ENCODE measurements around the gene ARPC1A.
"Not testable (repeated sequence)": the region's sequence is repeated elsewhere in the genome, so short reads cannot be mapped to it uniquely, and the experiment has no call there.

ARPC1A gene

DNA sequence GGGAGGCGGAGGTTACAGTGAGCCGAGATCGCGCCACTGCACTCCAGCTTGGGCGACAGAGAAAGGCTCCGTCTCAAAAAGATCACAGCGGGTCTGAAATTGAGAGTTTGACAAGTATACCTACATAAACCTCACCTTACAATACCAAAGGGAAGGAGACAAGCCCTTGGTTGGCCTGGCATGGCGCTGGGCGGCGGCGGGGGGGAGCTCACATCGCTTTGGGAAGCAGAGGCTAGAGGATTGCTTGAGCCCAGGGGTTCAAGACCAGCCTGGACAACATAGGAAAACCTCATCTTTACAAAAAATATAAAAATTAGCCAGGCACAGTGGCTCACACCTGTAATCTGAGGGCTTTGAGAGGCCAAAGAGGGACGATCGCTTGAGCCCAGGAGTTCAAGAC lies 1.1 kb upstream of the ARPC1A start:
- DNase-seq = no peak

DNA sequence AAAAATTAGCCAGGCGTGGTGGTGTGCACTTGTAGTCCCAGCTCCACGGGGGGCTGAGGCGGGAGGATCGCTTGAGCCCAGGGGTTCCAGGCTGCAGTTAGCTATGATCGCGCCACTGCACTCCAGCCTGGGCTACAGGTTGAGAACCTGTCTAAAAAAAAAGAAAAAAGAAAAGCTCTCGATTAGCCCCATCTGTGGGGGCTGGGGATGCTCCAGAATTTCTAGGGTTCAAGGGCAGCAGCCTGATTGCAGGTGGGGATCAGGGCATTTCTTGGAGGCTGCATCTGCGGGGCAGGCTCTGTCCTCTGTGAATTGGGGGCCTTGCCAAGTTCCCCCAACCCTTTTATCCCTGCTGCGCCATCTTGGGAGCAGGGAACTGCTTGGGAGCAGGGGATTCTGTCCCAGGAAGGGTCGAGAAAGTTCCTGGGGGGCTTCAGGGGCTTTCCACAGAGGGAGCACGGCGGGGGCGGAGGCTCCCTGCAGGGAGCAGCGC lies 651 bp upstream of the ARPC1A start:
- no peak for DNase-seq

GRCh38 chr7:99326408-99326782 lies 697 bp downstream of the ARPC1A start:
- no peak for DNase-seq

DNA sequence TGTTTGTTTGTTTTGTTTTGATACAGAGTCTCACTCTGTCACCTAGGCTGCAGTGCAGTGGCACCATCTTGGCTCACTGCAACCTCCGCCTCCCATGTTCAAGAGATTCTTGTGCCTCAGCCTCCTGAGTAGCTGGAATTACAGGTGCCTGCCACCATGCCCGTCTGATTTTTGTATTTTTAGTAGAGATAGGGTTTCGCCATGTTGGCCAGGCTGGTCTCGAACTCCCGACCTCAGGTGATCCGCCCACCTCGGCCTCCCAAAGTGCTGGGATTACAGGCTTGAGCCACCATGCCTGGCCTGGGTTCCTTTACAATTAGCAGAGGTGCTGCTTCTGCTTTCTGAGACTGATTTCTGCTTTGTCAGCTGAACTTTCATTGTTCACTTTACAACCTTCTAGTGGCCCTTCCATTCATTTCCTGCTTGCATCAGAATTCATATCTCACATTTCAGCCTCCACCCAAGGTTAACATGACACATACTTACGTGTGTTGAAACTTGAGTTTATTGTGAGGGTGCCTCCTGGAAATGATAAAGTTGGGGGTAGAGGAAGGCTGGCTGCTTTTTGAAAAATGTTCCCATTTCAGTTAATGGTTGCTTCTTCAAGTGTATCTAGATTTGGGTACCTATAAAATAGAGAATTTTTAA lies 4.7 kb downstream of the ARPC1A start:
- DNase-seq = not testable (repeated sequence)

GRCh38 chr7:99331002-99331401 lies 5.3 kb downstream of the ARPC1A start:
- no peak for DNase-seq

GRCh38 chr7:99339595-99339994 lies 13.9 kb downstream of the ARPC1A start:
- DNase-seq = no peak

GRCh38 chr7:99340659-99341058 lies 15.0 kb downstream of the ARPC1A start:
- no peak for DNase-seq

GRCh38 chr7:99344061-99344647 lies 18.5 kb downstream of the ARPC1A start:
- no peak for DNase-seq

- not testable (repeated sequence) for DNase-seq
Measured at GRCh38 chr7:99350641-99351040, 24.9 kb downstream of the ARPC1A start.

- DNase-seq = no peak
Measured at GRCh38 chr7:99352247-99352646, 26.5 kb downstream of the ARPC1A start.

DNA sequence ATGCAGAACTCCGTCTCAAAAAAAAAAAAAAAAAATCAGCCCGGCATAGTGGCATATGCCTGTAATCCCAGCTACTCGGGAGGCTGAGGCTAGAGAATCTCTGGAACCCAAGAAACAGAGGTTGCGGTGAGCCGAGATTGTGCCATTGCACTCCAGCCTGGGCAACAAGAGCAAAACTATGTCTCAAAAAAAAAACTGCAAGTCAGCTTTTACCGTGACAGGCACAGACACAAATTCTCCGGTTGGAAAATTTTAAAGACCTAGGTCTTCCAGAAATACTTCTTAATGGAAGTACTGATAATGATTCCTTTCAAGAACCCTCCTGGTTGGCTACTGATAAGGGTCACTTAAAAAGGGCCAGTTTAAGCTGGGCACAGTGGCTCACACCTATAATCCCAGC lies 29.4 kb downstream of the ARPC1A start:
- no peak for DNase-seq

GRCh38 chr7:99357701-99358490 lies 32.2 kb downstream of the ARPC1A start:
- DNase-seq = no peak

DNA sequence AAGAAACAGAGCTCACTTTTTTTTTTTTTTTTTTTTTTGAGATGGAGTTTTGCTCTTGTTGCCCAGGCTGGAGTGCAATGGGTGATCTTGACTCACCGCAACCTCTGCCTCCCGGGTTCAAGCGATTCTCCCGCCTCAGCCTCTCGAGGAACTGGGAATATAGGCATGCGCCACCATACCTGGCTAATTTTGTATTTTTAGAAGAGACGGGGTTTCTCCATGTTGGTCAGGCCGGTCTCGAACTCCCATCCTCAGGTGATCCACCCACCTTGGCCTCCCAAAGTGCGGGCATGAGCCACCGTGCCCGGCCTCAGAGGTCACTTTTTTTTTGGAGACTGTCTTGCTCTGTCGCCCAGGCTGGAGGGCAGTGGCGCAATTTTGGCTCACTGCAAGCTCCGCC lies 32.8 kb downstream of the ARPC1A start:
- not testable (repeated sequence) for DNase-seq

DNA sequence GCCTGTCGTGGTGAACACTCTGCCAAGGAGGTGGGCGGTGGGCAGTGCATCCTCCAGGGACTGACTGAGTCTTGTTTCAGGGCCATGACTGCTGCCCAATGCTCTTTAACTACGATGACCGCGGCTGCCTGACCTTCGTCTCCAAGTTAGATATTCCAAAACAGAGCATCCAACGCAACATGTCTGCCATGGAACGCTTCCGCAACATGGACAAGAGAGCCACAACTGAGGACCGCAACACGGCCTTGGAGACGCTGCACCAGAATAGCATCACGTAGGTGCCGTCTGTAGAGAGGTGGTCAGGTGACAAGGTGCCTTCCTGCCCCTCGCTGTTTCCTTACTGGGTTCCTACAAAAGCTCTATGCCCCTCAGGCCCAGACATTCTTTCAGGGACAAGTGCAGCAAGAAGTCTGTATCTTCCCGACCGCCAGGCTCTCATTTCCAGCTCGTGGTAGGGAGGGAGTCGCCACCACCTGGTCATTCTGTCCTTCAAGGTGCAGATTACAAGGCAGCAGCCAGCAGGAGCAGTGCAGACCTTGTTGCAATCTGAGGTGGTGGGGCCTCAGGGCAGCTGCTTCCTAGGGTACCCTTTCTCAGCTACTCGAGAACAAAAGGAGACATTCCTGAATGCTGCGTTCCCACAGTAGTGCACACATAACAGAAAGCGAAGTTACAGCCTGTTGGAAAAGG lies 33.9 kb downstream of the ARPC1A start:
- no peak for DNase-seq

DNA sequence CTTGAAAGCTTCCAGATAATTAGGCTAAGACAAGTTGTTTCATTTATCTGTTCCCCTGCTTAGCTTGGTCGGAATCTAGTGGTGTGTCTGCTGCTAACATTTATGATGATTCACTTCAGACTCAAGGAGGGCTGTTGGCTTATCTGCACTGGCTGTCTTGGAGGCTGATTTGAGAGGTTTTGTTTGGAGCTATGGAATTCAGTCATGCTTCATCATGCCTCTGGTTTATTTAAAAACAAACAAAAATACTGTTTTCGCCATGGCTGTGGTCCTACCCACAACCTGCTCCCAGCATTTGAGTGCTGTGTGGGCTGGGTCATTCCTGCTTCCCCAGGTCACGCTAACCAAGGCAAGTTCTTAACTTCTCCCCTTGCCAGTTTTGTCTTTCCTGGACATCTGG lies 37.1 kb downstream of the ARPC1A start:
- no peak for DNase-seq

GRCh38 chr7:99363286-99363685 lies 37.6 kb downstream of the ARPC1A start:
- no peak for DNase-seq

DNA sequence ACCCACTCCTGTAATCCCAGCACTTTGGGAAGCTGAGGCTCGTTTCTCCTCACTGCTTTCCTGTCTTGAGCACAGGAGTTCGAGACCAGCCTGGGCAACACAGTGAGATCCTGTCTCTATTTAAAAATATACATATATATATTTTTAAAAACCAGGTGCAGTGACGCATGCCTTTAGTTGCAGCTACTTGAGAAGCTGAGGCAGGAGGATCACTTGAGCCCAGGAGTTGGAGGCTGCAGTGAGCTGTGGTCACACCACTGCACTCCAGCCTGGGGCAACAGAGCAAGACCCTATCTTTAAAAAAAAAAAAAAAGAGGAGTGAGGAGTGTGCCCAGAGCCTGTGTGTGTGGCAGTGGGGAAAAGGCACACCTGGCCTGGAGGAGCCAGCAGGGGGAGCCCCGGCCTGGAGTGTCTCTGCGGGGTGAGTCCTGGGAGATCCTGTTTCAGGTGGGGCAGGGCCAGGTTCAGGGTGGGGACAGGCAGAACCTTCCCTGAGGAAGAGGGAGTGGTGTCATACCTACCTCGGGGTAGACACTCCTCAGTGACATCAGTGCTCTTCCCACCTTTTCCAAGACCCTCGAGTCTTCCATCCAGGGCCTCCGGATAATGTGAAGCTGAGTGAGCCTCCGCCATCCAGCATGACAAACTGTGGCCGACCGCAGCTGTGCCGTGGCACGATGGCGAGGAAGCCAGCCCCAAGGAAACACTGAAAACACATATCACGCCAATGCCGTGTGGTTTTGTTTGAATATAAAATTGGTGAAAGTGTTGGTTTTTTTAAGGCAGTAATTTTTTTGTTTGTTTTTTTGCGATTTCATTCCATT lies 39.8 kb downstream of the ARPC1A start:
- peak; percentile 75 for DNase-seq

DNA sequence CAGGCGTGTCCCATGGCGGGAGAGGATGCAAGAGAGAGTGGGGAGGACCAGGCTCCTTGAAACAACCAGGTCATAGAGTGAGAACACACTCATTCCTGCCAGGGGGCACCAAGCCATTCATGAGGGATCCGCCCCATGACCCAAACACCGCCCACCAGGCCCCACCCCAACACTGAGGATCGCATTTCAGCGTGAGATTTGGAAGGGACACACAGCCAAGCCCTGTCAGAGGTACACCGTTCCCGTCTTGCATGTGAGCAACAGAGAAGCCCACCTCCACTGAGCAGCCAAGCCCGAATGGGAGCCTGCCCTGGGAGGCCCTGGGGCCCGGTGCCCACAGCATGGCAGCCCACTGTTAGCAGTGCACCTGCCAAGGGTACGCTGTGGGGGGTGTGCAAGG lies 40.9 kb downstream of the ARPC1A start:
- DNase-seq = no peak

- no peak for DNase-seq
Measured at GRCh38 chr7:99368750-99369389, 43.2 kb downstream of the ARPC1A start.

GRCh38 chr7:99369767-99370391 lies 44.2 kb downstream of the ARPC1A start:
- DNase-seq = no peak

DNA sequence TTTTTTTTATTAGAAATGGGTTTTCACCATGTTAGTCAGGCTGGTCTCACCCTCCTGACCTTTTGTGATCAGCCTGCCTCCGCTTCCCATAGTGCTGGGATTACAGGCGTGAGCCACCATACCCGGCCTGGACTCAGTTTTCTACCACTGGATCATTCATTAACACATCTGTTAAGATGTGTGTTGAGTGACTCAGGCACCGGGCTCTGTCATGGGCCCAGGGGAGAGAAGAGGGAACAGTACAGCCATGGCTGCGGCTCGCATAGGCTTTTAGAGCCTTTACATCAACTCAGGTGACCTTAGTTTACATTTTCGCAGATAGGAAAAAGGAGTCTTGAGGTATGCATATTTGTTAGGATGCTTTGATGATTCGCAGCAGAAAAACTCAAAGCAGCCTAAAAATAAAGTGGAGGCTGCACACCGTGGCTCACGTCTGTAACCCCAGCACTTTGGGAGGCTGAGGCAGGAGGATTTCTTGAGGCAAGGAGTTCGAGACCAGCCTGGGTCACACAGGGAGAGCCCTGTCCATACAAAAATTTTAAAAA lies 45.8 kb downstream of the ARPC1A start:
- no peak for DNase-seq

Measured in activated CD8-positive, alpha-beta memory T cell treated with anti-CD3 and anti-CD28 coated beads, Interleukin-2, amount 50 U/mL, for 4 hours (primary cell).